SK-N-SH (cell line): Measurements from ENCODE around the gene CEP19.
"Not testable (repeated sequence)": the region's sequence is repeated elsewhere in the genome, so short reads cannot be mapped to it uniquely, and the experiment has no call there.

ENCODE experiments used
- JUND ChIP-seq: IDR thresholded peaks from 2 replicates; pipeline ENCODE4 v1.4.0; 2012
- MAX ChIP-seq: IDR thresholded peaks from 2 replicates; pipeline ENCODE4 v1.4.0; 2012; ENCODE audit warnings: low read depth
- TF ChIP-seq, protein P1 (sequence below): fragments of 200-600 bp; sonication (generic); IDR thresholded peaks from 2 replicates; pipeline ENCODE4 v1.6.1; 2017; ENCODE audit warnings: antibody characterized with exemption, mild to moderate bottlenecking, moderate library complexity

DNA sequence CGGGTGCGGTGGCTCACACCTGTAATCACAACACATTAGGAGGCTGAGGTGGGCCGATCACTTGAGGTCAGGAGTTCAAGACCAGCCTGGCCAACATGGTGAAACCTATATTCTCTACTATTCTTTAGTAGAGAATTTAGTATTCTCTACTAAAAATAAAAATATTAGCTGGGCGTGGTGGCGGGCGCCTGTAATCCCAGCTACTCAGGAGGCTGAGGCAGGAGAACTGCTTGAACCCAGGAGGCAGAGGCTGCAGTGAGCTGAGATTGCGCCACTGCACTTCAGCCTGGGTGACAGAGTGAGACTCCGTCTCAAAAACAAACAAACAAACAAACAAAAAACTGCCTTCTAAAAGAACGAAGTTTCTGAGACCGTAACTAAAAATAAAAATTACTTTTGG, 31.5 kb upstream of the CEP19 start:
- TF ChIP-seq JUND, MAX: not testable (repeated sequence)
- TF ChIP-seq, protein P1, sequence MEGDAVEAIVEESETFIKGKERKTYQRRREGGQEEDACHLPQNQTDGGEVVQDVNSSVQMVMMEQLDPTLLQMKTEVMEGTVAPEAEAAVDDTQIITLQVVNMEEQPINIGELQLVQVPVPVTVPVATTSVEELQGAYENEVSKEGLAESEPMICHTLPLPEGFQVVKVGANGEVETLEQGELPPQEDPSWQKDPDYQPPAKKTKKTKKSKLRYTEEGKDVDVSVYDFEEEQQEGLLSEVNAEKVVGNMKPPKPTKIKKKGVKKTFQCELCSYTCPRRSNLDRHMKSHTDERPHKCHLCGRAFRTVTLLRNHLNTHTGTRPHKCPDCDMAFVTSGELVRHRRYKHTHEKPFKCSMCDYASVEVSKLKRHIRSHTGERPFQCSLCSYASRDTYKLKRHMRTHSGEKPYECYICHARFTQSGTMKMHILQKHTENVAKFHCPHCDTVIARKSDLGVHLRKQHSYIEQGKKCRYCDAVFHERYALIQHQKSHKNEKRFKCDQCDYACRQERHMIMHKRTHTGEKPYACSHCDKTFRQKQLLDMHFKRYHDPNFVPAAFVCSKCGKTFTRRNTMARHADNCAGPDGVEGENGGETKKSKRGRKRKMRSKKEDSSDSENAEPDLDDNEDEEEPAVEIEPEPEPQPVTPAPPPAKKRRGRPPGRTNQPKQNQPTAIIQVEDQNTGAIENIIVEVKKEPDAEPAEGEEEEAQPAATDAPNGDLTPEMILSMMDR: not testable (repeated sequence)
